SK-N-MC (cell line): Measurements from ENCODE around the gene ARMH1.

Source experiments
- EZH2 ChIP-seq: fragments of 200-600 bp; sonication (generic); IDR thresholded peaks from one replicate; pipeline ENCODE4 v1.6.1; 2017; ENCODE audit warnings: antibody characterized with exemption
- FOXP2 ChIP-seq: optimal IDR thresholded peaks from 2 replicates; pipeline ENCODE3; 2011; ENCODE audit warnings: mild to moderate bottlenecking, moderate library complexity; ENCODE audit not compliant: insufficient read depth; ENCODE audit errors: extremely low read length, control extremely low read depth
- POLR2AphosphoS5 ChIP-seq: IDR thresholded peaks from 2 replicates; pipeline ENCODE4 v1.6.1; 2012; ENCODE audit warnings: mild to moderate bottlenecking, low read depth, low read length, borderline replicate concordance

DNA sequence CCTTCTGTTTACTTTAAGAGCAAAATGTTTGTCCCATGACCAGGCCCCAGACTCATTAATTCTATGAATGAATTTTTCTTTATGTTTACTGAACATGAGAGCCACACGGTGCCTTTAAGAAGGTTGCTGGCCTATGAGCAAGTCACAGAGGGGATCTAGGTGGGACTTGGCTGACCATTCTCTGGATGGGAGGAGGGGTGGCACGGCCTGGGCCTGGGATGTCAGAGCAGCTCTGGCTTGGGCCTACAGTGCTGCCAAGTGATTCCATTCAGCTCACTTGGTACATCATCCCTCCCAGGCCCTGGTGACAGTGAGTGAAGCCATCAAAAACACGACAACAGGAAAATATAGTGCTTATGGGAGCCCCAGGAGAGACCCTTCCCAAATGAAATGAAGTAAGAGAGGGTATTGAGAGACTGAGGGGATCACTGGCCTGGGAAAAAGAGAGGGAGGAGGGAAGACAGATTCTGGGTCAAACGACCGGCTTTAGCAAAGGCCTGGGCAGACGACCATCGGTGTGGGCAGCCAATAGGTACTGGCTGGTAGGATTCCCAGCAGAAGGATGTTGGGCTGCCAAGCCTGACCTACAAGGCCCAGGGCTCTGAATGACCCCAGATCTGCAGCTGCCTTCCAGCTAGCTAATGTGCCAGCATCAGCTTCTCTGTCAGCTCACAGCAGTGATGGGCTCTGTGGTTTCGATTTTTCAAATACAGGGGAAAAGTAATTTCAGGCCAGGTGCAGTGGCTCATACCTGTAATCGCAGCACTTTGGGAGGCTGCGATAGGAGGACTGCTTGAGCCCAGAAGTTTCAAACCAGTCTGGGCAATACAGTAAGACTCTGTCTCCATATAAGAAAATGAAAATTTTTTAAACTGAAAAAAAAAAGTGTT, 3.5 kb upstream of the ARMH1 start:
- no peak for TF ChIP-seq EZH2
- no peak for TF ChIP-seq POLR2AphosphoS5
- TF ChIP-seq FOXP2, result no peak
